GM12875 (cell line): ENCODE data around the gene IL26.

Experiments
- H3K4me3 ChIP-seq: one replicate; pipeline ENCODE4 v1.5.1; 2011; ENCODE audit warnings: low read depth, low read length, control low read depth
- CTCF ChIP-seq: IDR thresholded peaks from 2 replicates; pipeline ENCODE4 v1.5.1; 2011; ENCODE audit warnings: low read depth, mild to moderate bottlenecking, control low read depth, inconsistent platforms, low read length, moderate library complexity, borderline replicate concordance; ENCODE audit not compliant: insufficient read depth

Gene IL26

GRCh38 chr12:68158432-68158831, 67.2 kb downstream of the IL26 start:
- peak; percentile 25; the same call in 1 of the 2 replicates for TF ChIP-seq CTCF
- no peak overlapping the region for H3K4me3 ChIP-seq

- TF ChIP-seq CTCF = no peak
- no peak overlapping the region for H3K4me3 ChIP-seq
Observed at GRCh38 chr12:68157380-68157779, 68.2 kb downstream of the IL26 start.

- TF ChIP-seq CTCF = no peak
- H3K4me3 ChIP-seq = no peak overlapping the region
Observed at GRCh38 chr12:68156636-68157035, 69.0 kb downstream of the IL26 start.

GRCh38 chr12:68154779-68155178, 70.8 kb downstream of the IL26 start:
- TF ChIP-seq CTCF = no peak
- no peak overlapping the region for H3K4me3 ChIP-seq
